ACHN (cell line): ENCODE results near the gene PARD3.

ENCODE experiments used
- DNase-seq: peaks from one replicate; pipeline ENCODE4 v3.0.0-alpha.2; 2015
- in situ Hi-C: cut with HindIII; loops from 2 replicates; pipeline ENCODE4 v1.10.0; 2017; ENCODE audit warnings: low sequenced_read_pairs, low pct_ligation_motif_present, low pct_unique_long_range_greater_than_20kb

PARD3 gene

DNA sequence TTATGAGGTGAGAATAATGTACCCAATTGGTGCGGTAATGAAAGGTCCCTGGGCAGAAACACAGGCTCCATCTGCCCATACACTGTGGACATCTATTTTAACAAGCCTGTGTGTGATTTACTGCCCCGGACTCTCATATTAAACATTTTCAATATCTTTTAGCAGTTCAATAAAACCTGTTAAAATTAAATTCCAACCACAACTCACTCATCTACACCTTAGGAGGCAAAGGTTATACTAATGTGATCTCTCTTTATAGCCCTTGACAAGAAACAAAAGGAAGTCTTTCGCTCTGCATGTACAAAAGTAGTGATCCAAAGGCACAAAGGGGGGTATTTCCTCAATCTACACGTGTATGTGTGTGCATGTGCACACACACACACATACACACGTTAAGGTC is 186.0 kb downstream of the PARD3 start:
- in situ Hi-C loops = no loop called here
- DNase-seq = no peak

DNA sequence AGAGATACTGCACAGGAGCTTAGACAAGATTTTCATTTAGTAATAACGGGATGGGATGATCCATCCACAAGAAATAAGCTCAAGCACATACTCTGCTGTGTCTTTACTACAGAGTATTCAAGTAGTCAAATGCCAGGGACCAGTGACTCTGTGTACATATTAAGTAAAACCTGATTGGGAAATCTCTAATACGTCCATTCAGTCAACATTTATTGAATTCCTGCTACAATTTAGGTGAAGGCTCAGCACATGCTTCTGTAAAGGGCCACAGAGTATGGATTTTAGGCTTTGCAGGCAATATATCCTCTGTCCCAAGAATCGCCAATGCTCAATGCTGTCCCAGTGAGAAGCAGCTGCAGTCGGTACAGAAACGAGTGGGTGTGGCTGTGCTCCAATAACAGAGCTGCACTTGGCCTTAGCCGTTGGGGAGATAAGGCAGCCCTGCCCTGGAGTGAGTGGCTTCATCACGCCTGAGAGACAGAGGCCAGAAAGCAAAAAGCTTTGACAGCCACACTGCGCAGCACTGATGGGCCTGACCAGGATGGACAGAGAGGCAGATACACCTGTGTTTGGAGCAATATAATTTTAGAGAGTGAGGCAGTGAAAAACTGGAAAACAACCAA is 186.8 kb downstream of the PARD3 start:
- no peak for DNase-seq
- in situ Hi-C loops = no loop called here

DNA sequence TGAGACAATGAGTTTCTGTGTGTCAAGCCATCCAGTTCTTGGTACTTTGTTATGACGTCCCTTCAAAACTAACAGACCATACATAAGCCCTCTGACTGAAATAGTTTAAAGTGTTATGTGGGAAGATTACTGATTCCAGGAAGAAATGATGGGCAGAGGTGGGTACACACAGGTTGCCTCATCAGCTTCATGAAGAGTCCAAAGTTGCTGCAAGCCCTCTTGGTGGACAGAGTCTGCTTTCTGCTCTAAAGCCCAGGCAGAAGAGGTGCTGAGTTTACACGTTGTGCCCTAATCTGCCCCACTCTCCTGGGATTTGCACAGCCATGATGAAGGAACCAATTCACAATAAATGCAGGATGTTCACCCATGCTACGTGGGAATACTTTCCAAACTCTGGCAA is 187.4 kb downstream of the PARD3 start:
- in situ Hi-C loops = no loop called here
- no peak for DNase-seq

DNA sequence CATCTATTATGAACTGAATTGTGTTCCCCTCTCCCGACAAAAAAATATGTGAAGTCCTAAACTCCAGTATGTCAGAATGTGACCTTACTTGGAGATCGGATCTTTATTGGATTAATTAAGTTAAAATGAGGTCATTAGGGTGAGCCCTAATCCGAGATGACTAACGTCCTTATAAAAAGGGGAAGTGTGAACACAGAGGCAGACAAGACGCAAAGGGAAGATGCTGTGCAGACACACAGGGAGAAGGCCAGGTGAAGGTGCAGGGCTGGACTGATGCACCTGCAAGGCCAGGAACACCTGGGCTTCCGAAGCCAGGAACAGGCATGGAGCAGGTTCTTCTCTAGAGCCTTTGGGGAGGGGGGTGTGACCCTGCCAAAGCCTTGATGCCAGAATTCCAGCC is 187.8 kb downstream of the PARD3 start:
- DNase-seq = no peak
- in situ Hi-C loops = no loop called here

- DNase-seq = no peak
- in situ Hi-C loops = no loop called here
Measured at GRCh38 chr10:34626158-34626880, 188.8 kb downstream of the PARD3 start.

DNA sequence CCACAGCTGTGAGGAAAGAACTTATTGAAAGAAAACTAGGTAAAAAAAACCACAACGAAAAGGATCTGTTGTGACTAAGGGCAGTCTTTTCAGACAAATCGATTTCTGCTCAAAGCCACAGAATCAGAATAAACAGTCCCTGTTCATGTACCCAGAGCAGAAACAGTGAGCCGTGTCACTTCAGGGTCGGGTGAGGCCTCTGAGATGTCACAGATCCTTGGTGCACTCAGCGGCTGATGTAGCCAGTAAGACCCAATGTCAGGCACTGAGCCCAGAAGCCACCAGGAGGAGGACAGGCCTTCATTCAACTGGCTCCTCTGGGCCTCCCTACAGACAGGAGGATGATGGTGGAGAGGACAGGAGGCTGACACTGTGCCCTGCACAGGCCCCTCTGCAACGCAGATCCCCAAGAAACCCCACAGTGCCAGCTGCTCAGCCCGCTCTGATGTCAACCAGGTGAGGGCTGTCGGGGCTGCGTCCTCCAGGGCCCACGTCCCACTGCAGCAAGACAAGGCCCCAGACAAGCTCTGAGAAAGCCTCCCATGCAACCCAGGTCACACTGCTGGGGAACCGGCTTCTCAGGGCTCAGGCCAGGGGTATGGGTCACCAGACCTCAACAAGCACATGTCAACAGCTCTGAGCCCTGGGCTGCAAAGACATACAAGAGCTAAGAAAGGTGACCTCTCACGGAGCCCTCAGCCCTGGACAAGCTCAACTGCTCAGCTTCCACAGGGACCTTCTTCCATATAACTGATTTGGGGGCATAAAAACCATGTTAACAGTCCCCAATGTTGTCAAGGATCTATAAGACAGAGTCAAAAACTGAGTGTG is 190.6 kb downstream of the PARD3 start:
- in situ Hi-C loops = no loop called here
- no peak for DNase-seq

GRCh38 chr10:34622945-34623344 is 192.2 kb downstream of the PARD3 start:
- in situ Hi-C loops = no loop called here
- DNase-seq = no peak

- DNase-seq = no peak
- in situ Hi-C loops = no loop called here
Measured at GRCh38 chr10:34618611-34619010, 196.5 kb downstream of the PARD3 start.

- DNase-seq = no peak
- in situ Hi-C loops = no loop called here
Measured at GRCh38 chr10:34615770-34616169, 199.3 kb downstream of the PARD3 start.

GRCh38 chr10:34613491-34613890 is 201.6 kb downstream of the PARD3 start:
- in situ Hi-C loops = no loop called here

DNA sequence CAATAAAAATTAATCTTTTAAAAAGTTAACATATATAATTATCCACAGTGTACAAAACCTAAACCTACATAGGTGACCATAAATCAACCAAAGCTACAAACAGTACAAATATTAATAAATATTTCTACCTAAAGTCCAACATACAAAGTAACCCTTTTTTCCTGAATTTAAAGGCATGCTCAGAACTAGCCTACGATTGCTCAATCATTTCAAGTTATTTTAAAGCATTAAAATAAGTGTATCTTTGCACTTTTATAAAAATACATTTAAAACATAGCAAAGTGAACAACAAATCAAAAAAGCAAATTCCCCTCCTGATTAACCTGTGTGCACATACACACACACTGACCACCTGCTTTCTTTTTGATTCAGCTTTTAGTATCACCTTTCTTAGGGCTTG is 202.2 kb downstream of the PARD3 start:
- no peak for DNase-seq
- in situ Hi-C loops = no loop called here

More at GRCh38 chr10:34613491-34613890, 201.6 kb downstream of the PARD3 start:
- DNase-seq = no peak

GRCh38 chr10:34612446-34612845 is 202.7 kb downstream of the PARD3 start:
- in situ Hi-C loops = no loop called here
- DNase-seq = no peak

DNA sequence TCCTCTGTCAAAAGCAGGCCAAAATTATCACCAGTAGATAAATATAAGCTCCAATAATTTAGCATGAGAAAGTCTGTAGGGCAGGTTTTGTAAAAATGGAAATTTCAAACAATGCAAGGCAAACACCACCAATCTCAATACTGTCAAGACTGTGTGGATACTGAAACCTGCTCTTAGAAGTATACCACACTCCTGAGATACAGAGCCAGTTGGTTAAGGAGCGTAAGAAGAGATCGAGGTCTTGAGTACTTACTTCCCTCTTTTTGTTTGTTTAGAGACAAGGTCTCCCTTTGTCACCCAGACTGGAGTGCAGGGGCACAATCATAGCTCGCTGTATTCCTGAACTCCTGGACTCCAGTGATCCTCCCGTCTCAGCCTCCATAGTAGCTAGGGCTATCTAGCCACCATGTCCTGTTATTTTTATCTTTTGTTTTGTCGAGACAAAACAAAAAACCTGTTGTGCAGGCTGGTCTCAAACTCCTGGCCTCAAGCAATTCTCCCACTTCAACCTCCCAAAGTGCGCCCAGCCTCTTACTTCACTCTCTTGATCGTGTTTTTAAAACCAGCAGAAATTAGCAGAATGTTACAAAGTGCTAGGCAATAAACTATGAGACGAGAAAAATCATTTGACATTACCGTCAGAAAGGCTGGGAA is 205.7 kb downstream of the PARD3 start:
- DNase-seq = no peak
- in situ Hi-C loops = no loop called here

DNA sequence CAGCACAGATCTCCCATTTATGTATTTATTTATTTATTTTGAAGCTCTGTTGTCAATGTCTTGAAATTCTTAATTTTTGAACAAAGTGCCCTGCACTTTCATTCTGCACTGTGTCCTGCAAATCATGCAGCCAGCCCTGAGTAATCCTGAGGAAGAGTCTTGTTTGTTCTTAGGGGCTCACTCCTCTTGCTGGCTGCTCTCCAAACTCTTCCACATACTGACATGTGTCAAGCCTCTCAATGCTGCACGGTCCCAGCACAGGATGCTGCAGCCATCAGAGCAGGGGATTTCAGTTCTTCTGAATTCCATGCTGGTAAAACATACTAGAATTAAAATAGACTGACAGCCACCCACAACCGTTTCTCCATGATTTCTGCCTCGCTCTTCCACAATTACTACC is 207.2 kb downstream of the PARD3 start:
- no peak for DNase-seq
- in situ Hi-C loops = no loop called here

- DNase-seq = no peak
- in situ Hi-C loops = no loop called here
Measured at GRCh38 chr10:34606890-34607289, 208.2 kb downstream of the PARD3 start.

GRCh38 chr10:34602478-34602877 is 212.6 kb downstream of the PARD3 start:
- no peak for DNase-seq
- in situ Hi-C loops = no loop called here

GRCh38 chr10:34601691-34602090 is 213.4 kb downstream of the PARD3 start:
- DNase-seq = no peak
- in situ Hi-C loops = no loop called here

DNA sequence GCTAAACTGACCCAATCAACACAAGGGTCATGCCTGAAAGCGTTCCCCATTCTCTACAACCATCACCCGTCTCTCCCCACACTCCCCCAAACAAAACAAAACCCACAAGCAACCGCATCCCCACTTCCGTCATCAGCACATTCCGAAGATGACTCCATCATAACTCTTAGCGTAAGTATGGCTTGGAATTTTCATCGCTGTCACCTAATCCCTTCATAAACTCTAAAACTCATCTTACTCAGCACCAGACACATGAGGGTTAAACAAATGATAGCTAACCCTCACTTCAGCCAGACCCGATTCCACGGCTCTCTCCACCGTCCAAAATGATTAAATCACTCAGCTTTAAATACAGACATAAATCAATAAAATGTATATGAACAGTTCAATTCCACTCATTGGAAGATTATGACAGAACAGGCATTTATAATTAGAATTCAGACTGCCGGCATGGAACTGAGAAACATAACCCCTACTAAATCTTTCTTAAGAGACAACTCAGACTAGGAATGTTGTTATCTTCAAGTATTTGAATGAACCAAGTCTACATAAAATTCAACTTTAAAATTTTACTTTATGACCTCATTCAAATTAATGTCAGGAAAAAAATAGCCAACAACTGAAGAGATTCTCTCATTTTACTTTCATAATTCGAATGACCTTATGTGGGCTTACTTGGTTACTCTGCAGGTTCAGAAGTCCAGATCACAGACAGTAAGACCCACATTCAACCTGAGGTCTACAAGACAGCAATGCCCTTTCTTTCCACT is 215.9 kb downstream of the PARD3 start:
- in situ Hi-C loops = no loop called here
- no peak for DNase-seq
